Fibroblast of skin of left quadriceps (primary cell): ENCODE data around the gene PSMG4.

ENCODE experiments used
- DNase-seq, 2 experiments: peaks; one replicate each; pipeline ENCODE4 v3.0.0-alpha.2; 2013; ENCODE audit warnings: low read depth in 2 of 2

Gene PSMG4

DNA sequence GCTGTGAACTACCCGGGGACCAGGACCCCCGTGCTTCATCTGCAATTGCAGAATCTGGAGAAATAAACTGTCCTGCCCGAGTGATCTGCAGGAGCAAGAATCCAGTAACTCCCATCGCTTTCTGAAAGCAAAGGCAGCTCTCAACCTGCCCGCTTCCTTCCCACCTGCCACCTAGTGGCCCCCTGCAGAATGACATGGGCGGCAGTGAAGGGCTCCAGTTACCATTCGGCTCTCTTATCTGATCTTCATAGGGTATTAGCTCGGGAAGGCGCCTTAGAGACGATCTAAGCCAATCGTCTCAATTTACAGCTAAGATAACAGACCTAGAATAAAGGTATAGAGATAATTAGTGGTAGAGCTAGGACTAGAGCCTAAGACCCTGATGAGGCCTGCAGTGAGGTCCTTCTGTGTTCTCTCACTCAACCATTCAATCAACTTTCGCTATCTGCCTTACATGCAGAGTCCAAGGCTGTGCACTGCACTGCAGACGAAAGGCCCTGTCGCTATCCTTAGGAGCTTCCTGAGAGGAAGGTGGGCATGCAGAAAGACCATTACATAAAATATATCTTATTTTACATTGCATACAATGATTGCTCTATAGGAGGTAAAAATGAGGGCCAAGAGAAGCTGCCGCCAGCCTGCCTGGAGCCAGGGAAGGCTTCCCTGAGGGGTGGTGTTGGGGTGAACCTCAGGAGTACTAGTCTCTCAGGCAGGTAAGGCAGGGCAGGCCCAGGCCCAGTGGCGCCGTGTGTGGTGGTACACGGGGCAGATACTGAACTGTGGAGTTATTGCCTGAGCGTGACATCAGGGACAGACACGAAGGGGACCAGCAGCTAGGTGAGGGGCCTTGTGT lies 7.1 kb upstream of the PSMG4 start:
- peak; percentile 57 to 63 for DNase-seq

DNA sequence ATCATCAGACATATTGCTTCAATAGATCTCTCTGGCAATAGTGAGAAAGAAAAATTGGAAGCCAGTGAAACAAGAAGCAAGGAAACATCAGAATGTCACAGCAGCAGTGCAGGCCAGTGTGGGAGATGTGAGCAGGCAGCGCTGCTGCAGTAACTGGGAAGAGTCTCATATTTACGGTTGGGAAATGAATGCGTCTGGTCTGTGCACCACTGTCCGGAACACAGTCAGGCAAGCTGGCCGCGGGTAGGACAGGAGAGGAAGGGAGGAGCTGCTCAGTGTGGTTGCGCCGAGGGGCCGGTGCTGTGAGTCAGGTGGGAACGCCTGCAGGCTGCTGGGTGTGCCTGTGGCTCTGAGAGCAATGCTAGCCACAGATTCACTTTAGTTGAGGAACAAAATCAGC lies 6.4 kb upstream of the PSMG4 start:
- no peak for DNase-seq

DNA sequence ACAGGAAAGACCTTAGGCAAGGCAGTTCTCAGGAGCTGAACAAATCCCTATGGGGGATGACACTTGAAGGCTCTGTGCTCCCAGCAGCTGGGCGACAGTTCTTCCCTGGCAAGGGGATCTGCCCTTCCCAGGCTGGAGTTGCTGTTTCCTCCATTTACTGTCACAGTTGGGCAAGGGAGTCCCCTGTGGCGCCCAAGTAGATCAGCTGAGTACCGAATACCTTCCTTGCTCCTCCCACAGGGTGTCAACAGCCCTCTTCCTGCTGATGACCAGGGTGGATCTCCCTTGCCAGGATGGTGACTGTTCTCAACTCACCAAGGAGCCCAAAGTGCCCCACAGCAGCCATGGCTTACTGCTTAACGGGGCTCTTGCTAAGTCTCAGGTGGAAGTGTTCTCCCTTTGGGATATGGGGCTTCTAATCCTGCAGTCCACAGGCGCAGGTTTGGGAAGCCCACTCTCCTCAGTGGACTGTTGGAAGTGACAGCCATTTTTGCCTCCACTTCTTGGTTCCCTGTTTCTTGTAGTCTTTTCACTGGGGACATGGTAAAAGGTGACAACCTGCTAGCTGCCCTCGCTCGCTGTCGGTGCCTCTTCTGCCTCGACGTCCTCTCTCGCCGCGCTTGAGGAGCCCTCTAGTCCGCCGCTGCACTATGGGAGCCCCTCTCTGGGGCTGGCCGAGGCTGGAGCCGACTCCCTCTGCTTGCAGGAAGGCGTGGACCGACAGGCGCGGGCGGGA lies 5.7 kb upstream of the PSMG4 start:
- DNase-seq, result no peak

DNA sequence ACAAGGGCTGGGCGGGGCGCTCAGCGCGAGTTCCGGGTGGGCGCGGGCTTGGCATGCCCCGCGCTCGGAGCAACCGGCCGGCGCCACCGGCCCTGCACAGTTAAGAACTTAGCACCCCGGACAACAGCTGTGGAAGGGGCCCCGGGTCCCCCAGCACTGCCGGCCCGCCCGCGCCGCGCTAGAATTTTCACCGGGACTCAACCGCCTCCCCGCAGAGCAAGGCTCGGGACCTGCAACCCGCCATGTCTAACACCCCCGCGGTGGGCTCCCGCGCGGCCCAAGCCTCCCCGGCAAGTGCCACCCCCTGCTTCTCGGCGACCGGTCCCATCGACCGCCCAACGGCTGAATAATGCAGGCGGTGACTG lies 5.2 kb upstream of the PSMG4 start:
- DNase-seq, result no peak

DNA sequence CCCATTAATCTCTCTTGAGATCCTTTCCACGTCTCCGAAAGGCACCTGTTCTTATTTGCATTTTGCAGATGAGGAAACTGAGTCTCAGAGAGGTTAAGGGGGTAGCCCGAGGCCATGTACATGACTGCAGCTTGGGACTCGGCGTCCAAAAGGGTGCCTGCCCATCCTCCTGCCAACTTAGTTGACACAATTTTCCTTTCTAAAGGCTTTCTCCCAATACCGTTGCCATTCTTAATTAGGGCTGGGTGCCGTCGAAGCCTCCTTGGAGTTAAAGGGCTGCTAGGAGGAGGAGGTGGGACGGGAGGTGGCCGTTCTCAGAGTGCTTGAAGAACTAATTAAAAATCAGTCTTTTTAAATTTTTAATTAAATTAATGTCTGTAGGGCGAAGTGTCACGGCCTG lies 546 bp upstream of the PSMG4 start:
- DNase-seq, result no peak

DNA sequence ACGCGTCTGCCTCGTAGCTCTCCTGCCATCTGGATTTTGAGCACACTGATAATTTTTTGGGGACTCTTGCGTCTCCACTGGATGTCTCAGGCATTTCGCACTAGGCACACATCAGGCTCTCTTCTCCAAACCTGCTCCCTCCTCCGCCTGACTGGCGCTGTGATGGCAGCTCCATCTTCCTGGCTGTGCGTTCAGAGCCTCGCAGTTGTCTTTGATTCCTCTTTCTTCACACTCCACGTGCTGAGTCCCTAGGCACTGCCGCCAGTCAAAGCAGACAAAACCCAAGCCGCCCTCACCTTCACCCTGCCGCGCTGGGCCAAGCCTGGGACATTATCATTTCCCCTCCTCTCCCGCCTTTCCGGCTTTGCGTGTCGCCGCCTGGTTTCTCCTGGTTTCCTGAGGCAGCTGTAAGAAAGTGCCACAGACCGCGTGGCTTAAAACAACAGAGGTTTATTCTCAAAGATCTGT lies 778 bp downstream of the PSMG4 start:
- no peak for DNase-seq

DNA sequence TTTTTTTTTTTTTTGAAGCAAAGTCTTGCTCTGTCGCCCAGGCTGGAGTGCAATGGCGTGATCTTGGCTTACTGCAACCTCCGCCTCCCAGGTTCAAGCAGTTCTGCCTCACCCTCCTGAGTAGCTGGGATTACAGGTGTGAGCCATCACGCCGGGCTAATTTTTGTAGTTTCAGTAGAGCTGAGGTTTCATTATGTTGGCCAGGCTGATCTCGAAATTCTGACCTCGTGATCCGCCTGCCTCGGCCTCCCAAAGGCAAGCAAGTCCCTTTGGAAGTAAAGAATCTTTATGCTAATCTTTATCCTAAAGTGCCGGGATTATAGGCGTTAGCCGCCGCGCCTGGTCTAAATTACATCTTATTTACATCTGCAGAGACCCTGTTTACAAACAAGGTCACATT lies 1.5 kb downstream of the PSMG4 start:
- DNase-seq, result no peak

DNA sequence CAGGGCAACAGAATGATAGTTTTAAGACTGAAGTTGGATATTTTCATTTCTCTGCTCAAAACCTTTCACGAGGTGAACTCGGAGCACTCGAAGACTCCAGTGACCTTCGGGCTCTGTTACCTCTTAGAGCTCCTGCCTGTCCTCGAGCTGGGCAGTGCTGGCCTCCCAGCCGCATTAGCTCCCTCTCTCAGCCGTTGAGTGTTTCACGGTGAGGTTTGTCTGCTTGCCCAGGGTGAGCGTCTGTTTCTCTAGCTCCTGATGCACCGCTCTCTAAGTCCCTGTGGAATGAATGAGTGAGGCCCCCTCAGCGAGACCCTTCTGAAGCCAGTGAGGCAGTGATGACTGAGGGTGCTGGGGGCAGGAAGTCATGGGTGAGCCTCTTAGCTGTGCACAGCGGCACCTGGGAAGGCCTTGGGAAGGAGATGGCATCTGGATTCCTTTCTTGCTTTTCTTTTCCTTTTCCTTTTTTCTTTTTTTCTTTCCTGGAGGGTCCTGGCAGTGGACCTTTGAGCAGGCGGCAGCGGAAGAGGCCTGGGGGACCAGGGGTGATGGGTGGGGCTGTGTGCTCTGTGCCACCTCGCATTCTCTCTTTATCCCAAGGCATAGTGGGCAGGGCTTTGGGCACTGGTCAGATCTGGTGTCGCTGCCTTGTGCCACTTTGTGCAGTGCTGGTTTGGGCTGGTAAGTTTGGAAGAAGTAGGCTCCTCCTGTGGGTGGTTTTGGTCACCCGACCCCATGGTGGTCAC lies 2.2 kb downstream of the PSMG4 start:
- no peak for DNase-seq

DNA sequence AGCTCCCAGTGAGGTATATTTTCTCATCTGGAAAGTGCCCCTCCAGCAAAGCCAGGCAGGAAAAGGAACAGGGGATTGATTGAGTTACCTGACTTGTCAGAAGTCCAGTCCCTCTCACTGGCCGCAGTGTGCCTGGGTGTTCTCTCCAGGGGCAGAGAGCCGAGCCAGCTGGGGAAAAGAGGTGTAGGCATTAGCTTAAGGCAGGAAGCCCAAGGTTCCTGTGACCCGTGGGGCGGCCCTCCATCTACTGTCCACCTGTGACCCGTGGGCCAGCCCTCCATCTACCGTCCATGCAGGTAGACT lies 2.7 kb downstream of the PSMG4 start:
- no peak for DNase-seq

DNA sequence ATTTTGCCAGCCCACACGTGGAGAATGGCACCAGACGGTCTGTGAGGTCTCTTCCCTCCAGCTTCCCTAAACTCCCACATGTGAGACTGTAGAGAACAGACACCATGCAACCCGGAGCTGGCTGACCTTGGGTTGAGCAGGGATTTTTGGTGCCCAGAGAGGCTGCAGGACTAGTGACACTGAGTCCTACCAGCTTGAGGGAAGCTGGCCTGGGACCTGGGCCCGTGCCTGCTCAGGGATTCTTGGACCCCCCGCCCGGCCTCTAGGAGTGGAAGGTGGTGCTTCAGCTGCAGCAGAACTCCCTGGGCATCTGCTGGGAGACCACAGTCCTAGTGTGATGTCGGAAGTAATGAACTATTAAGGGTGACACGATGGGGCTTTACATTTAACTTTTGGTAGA lies 3.2 kb downstream of the PSMG4 start:
- DNase-seq, result no peak

DNA sequence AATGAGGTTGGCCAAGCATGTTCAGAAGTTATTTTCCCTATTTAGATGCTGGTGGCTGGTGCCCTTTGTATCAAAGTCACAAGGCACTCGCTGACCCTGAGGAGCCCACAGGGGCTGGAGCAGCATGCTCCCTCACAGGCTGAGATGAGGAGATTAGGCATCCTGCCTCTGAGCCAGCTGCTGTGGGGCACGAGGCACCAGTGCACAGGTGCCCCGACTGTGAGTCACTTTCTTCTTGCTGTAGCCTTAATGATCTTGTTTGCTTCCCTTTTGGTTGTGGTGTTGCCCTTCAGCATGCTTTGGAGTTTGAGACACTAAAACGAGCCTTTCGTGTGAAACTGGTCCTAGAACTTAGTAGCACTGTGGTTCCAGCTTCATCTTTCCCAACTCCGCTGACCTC lies 4.3 kb downstream of the PSMG4 start:
- no peak for DNase-seq

DNA sequence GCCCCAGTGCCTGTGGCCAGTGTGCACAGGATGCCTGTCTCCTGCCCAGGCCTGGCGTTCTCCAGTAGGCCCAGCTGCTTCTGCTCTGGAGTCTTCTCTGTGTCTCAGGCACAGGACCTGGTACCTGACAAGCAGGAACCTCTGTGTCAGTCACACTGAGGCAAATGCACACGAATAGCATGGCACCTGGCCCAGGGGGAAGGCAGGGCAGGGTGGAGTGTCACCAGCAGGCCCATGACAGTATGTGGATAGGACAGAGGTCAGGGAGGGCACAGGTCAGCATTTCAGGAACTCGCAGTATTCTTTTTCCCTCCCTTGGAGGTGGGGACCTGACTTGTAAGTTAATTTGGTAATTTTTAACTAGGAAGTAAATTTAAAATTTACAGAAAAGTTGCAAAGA lies 5.6 kb downstream of the PSMG4 start:
- no peak for DNase-seq

DNA sequence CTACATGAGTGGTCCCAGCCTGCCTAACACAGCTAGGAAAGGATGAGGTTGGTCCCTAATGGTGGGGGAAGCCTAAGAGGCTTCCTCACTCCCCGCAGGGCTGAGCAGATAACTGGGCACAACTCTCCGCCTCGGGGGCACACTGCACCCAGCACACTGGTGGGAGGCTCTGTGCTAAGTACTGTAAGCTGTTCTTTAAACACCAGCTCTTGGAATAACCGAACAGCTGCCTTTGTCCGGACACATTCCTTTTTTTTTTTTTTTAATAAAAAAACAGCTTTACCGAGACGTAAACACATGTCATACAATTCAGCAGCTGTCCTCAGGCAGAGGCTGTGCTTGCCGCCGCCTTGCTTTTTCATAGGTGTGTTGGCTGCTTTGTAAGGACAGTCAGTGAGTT lies 6.9 kb downstream of the PSMG4 start:
- DNase-seq, result no peak

DNA sequence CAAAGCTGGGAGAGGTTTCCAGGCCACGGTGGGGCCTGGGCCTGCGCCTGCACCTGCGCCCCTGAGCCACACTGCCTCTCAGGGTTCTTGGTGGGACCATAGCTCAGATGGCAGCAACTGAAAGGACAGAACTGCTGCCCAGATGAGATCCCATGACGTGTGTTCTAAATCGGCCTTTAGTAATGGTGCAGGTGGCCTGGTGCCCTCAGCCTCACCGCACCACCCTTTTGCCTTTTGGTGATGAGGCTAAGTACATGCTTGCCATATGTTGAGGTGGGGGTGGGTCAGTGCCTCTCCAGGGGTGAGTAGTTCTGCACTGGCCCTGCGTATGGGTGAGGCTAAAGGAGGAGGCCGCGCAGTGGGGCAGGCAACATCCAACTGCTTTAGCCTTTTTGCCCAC lies 7.4 kb downstream of the PSMG4 start:
- DNase-seq, result no peak

DNA sequence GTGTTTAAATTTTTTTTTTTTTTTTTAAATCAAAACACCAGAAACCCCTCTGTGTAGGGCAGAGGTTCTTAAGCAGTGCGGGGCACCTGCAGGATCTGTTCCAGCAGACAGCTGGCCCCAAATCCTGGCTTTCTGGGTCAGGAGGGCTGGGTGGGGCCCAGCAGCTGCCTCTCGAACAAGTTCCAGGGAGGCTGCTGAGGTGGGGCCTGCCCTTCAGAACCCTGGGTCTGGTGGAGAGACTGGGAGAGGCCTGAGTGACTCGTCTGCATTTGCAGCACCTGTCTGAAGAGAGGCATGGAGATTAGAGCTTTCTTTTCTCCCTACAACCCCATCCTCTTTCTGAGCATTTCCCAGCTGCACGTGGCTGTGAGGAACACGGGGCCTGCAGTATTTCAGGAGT lies 8.4 kb downstream of the PSMG4 start:
- no peak for DNase-seq

DNA sequence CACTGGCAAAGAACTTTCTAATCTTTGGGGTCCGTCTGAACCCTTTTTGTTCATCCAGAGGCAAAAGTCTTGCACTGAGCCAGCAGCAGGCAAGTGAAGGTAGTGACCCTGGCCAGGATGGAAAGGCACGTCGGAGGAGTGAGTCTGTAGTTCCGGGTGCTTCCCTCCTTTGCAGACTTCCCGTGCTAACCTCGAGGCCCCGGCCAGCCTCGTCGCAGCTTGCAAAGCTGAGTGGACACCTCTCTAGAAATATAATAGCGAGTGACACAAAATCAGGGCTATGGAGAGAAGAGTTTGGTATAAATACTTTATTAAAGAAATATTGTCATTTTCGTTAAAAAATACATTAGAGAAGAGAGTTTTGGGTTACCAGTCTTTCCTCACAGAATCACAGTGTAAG lies 9.9 kb downstream of the PSMG4 start:
- no peak for DNase-seq

DNA sequence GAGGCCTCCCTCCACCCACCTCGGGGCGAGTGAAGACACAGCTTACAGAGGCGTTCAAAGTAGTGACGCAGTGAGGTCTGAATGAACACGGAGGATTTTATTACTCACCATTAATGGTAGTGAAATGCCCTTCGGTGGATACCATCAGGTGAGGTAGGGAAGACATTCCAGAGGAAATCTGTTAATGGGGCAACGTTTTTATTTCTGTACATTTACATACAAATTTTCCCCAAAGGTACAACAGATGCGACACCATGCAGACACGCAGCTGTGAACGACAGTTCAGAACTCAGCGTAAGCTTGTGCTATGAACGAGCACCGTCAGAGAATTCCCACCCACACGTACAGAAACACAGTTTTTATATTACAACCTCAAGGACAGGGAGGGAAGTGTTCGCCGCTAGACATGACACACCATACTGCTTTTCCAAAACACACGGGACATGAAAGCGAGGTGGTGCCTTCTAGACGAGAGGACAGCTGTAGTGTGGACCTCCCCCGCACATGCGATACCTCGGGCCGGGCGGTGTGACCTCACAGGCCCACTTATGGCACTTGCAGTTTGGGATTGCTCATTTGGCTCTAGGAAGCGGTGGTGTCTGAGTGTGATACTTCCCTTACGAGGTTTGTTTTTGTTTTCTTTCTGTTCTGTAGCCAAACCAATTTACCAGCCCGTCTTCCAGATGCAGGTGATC lies 10.7 kb downstream of the PSMG4 start:
- DNase-seq, result no peak

DNA sequence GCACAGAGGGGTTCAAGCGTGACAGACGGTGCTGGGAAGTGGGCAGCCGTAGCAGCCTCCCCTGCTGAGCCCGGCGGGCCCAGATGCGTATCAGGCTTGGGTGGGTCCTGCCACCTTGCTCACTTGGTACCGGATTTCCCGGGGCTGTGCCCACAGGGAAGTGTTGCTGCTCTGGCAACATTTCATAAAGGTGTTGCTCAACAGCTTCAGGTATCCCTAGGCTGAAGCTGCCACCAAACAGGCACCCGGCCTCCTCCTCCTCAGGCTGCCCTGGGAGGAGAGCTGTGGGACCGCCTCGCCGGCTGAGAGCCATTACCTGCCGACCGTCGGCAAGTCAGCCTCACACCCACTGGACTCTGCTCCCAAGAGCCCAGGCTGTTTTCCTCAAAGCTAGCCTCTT lies 11.5 kb downstream of the PSMG4 start:
- DNase-seq, result no peak

DNA sequence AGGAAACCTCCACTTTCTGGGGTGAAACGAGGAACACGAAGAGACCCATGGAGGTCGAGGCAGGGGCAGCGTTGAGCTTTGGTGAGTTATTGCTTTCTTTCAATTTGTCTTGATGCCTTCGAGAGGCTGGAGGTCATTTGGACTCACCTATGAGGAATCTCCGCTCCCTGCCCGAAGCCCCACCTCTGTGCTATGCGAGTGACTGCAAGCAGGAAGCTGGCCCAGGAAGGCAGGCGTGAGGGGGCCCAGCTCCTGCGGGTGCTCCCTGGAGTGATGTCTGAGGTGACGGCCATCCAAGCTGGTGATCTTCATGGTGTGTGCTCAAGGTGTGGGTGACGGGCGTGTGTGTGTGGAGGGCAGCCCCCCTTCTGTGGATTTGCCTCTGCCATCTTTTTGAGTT lies 13.0 kb downstream of the PSMG4 start:
- DNase-seq, result no peak

DNA sequence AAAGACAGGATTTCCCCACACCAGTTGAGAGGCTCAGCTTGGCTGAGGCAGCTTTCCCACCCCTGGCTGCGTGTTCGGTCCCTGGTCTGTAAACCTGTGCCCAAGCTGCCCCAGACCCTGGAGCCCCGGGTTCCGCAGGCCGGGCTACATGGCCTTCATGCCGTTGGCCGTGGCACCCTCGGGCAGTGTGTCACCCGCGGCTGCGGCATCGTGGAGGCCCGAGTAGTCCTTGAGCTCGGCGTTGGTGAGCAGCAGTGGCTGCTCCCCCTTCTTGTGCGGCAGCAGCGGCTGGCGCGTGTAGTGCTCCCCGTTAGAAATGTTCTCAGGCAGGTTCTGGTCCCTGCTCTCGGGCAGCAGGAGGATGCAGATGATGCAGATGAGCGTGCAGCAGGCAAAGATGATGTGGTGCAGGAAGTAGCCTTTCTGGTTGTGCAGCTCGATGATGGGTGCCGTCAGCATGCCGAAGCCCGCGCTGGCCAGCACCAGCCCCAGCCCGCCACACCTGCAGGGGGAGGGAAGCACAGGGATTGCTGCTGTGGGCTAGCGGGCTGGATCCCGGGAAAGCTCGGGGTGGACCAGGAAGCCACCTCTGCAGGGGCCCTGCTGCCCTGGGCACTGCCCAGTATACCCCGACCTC lies 14.3 kb downstream of the PSMG4 start:
- no peak for DNase-seq

DNA sequence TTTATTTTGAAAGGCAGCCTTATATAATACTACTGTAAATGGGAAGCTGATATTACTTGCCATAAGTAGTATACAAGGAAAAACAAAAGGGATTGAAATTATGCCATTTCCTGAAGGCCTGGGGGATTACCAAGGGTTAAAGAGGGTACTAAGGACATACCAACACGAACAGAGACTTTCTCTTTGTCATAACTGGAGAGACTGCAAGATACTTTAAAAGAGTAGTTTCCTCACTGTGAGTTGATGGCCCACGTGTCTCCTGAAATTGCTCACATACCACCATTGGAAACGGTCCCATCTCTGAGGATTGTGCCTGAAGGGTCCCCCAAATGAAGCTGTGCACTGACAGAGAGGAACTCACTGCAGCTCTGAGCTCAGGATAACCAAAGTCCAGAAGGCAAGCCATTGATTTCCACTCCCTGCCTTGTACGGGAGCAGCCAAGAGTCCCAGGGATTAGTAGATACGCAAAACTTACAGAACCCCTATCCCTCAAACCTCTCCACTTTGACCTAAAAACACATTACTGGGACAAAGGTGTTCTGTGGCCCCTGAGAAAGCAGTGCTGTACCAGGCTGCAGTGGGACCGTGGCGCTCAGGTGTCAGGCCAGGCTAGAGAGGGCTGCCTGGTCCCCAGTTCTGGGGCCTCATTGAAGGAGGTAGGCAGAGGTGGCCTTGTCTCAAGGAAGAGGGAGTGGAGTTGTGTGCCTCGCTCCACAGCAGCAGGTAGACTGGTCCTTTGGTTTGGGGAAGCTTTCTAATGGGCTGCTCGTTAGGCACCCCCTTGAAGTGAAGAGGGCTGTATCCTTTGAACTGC lies 15.2 kb downstream of the PSMG4 start:
- DNase-seq, result no peak
